K562 (cell line): ENCODE data around the gene CALCOCO2. TPM values are rescaled to one million over a fixed set of nuclear protein-coding genes. Genes with fewer than 3 reads are reported as not detected.

Source experiments
- ATAC-seq: fragments of 200-7000 bp; cut with Tn5 transposase; 3 replicates; pipeline ENCODE4 v1.9.1; 2020; ENCODE audit warnings: moderate library complexity
- BruUV-seq: library from RNA; stranded (reverse); fragments of 400-500 nt; replicated peaks from 2 replicates; lab custom pipeline; 2021; lab: Mats Ljungman, UMichigan
- CTCF ChIA-PET: fragments of 300-600 bp; formaldehyde crosslinking; extraction: SDS; loops from one replicate; lab custom pipeline; 2021; ENCODE audit warnings: low intra/inter-chr PET ratio; lab: Yijun Ruan, JAX
- POLR2A ChIA-PET: fragments of 300-600, 350-650 bp; sonication (Branson Sonifier 250); formaldehyde crosslinking; extraction: SDS; loops from one replicate; lab custom pipeline; 2021; ENCODE audit warnings: antibody characterized with exemption, inconsistent platforms; lab: Yijun Ruan, JAX
- DNase-seq, 4 experiments: peaks; one replicate each; pipeline versions ENCODE4 v3.0.0 to v3.0.0-alpha.2; 2011 to 2018; ENCODE audit warnings: low spot score in 3 of 4, mixed read lengths in 3 of 4; ENCODE audit errors: extremely low read depth in 1 of 4
- FAIRE-seq: peaks from 2 replicates; lab custom pipeline; 2011; peaks lifted over from hg19 to GRCh38; lab: Jason Lieb, UNC
- H2AFZ ChIP-seq: 2 replicates; pipeline ENCODE4 v1.6.0; 2011; ENCODE audit warnings: low read depth, low read length, control low read depth, inconsistent platforms
- H3K27ac ChIP-seq: fragments of 200-600 bp; 3 replicates; pipeline ENCODE4 v1.8.0; 2011; ENCODE audit warnings: low read depth, mild to moderate bottlenecking, control low read depth, inconsistent platforms, low read length, moderate library complexity, mixed read lengths; ENCODE audit errors: extremely low read depth
- H3K27me3 ChIP-seq, 2 experiments: fragments of 300-600 bp in 1 of 2; 2 replicates in 1 of 2; 3 replicates in 1 of 2; pipeline versions ENCODE4 v1.6.0 to v1.8.0; 2011; ENCODE audit warnings: inconsistent platforms in 2 of 2, low read length in 2 of 2, mild to moderate bottlenecking in 1 of 2, mixed read lengths in 1 of 2, moderate library complexity in 1 of 2; ENCODE audit not compliant: control insufficient read depth in 2 of 2, insufficient read depth in 2 of 2
- H3K36me3 ChIP-seq: fragments of 300-600 bp; 3 replicates; pipeline ENCODE4 v1.8.0; 2011; ENCODE audit warnings: mild to moderate bottlenecking, low read length, inconsistent platforms; ENCODE audit not compliant: control insufficient read depth, insufficient read depth
- H3K4me1 ChIP-seq, 2 experiments: fragments of 200-600 bp in 1 of 2; replicated peaks in 1 of 2; 2 replicates in 1 of 2; 3 replicates in 1 of 2; pipeline versions ENCODE4 v1.5.1 to v1.8.0; 2011; ENCODE audit warnings: inconsistent platforms in 2 of 2, low read length in 2 of 2, mild to moderate bottlenecking in 1 of 2, mixed read lengths in 1 of 2, moderate library complexity in 1 of 2; ENCODE audit not compliant: control insufficient read depth in 2 of 2, insufficient read depth in 2 of 2
- H3K4me2 ChIP-seq: 2 replicates; pipeline ENCODE4 v1.6.1; 2011; ENCODE audit warnings: low read length, control low read depth, inconsistent platforms, mixed read lengths; ENCODE audit not compliant: insufficient read depth
- H3K4me3 ChIP-seq: fragments of 200-600 bp; sonication (generic), shearing (Covaris generic); 2 replicates; pipeline ENCODE4 v1.5.1; 2016; ENCODE audit warnings: control low read depth, inconsistent platforms
- H3K79me2 ChIP-seq: fragments of 200-600 bp; 3 replicates; pipeline ENCODE4 v1.8.0; 2011; ENCODE audit warnings: low read length, inconsistent platforms; ENCODE audit not compliant: control insufficient read depth, insufficient read depth
- H3K9ac ChIP-seq, 2 experiments: 2 replicates each; pipeline versions ENCODE4 v1.6.0 to v1.6.1; 2011; ENCODE audit warnings: low read depth in 2 of 2, low read length in 2 of 2, control low read depth in 1 of 2, inconsistent platforms in 1 of 2, mild to moderate bottlenecking in 1 of 2, mixed read lengths in 1 of 2; ENCODE audit not compliant: insufficient read depth in 1 of 2
- H3K9me1 ChIP-seq: one replicate; pipeline ENCODE4 v1.6.0; 2011; ENCODE audit warnings: inconsistent platforms, mild to moderate bottlenecking, low read length, moderate library complexity; ENCODE audit not compliant: control insufficient read depth, insufficient read depth
- H3K9me3 ChIP-seq: replicated peaks from 2 replicates; pipeline ENCODE4 v1.5.1; 2011; ENCODE audit warnings: low read depth, low read length, inconsistent platforms; ENCODE audit not compliant: control insufficient read depth, insufficient read depth
- H4K20me1 ChIP-seq: replicated peaks from 2 replicates; pipeline ENCODE4 v1.6.1; 2011; ENCODE audit warnings: low read length, inconsistent platforms, mixed read lengths; ENCODE audit not compliant: control insufficient read depth, insufficient read depth
- PTBP1 ChIP-seq: fragments of 200-400 bp; formaldehyde crosslinking; IDR thresholded peaks from 2 replicates; pipeline ENCODE4 v1.6.1; 2017; ENCODE audit warnings: low read depth, low read length
- WGBS: fragments of 100-300 bp; shearing (Covaris generic); methylation state at CpG from one replicate; pipeline ENCODE4 v1.1.6; 2016; ENCODE audit warnings: low coverage, mixed read lengths; ENCODE audit not compliant: insufficient coverage; ENCODE audit errors: missing lambda C conversion rate; 5-methylcytosine and 5-hydroxymethylcytosine counted together
- in situ Hi-C: fragments of 300-500 bp; cut with MboI; formaldehyde crosslinking; loops from 4 replicates; pipeline ENCODE4 v1.15.0; 2018; ENCODE audit warnings: inconsistent platforms, mixed read lengths
- intact Hi-C: fragments of 100-400 bp; cut with micrococcal nuclease; formaldehyde crosslinking; loops from 2 replicates; pipeline ENCODE4 v1.14.2; 2022
- polyA plus RNA-seq, 8 experiments: library from polyadenylated mRNA; depleted of rRNA in 4 of 8; stranded (reverse) in 5 of 8; unstranded in 3 of 8; fragments of >200 nt; fragmentation: Nextera tagmentation in 2 of 8; fragmentation: Illumina TruSeq in 1 of 8; extraction: Ambion mirVana in 2 of 8; extraction: Trizol in 1 of 8; gene quantifications; 2 replicates each; pipeline versions ENCODE4 v1.2.1 to v1.2.3, GENCODE V29; 2011 to 2014; ENCODE audit warnings: inconsistent platforms in 1 of 8, missing spikeins in 1 of 8
- total RNA-seq, 7 experiments: library from RNA; depleted of rRNA in 6 of 7; stranded (reverse); fragments of >200 nt in 6 of 7; fragmentation: Illumina TruSeq in 2 of 7; extraction: Trizol in 2 of 7; gene quantifications; 2 replicates each; pipeline versions ENCODE4 v1.2.1 to v1.2.3, GENCODE V29; 2011 to 2021; ENCODE audit warnings: low replicate concordance in 1 of 7
- TF ChIP-seq, protein P1 (sequence below): fragments of 450-650 bp; conservative IDR thresholded peaks from 2 replicates; pipeline ENCODE4 v1.6.1; 2016; ENCODE audit warnings: missing genetic modification characterization, low read depth, mild to moderate bottlenecking, control low read depth, missing compliant biosample characterization
- TF ChIP-seq, protein P2 (sequence below), 3 experiments: IDR thresholded peaks in 2 of 3; conservative IDR thresholded peaks in 1 of 3; 2 replicates each; pipeline ENCODE4 v1.5.1; 2011 to 2012; ENCODE audit warnings: low read length in 3 of 3, mild to moderate bottlenecking in 3 of 3, control low read depth in 2 of 3, improper control_type of control experiment in 1 of 3, inconsistent platforms in 1 of 3, low read depth in 1 of 3, mixed read lengths in 1 of 3, moderate library complexity in 1 of 3; ENCODE audit not compliant: insufficient read depth in 2 of 3

The CALCOCO2 gene
- total and polyA plus RNA-seq, 9 of the 15 experiments (the other 6 are each of a cell fraction or from before 2014, with no cell fraction given), result 24.1 to 87.3 (median 67.5) TPM

DNA sequence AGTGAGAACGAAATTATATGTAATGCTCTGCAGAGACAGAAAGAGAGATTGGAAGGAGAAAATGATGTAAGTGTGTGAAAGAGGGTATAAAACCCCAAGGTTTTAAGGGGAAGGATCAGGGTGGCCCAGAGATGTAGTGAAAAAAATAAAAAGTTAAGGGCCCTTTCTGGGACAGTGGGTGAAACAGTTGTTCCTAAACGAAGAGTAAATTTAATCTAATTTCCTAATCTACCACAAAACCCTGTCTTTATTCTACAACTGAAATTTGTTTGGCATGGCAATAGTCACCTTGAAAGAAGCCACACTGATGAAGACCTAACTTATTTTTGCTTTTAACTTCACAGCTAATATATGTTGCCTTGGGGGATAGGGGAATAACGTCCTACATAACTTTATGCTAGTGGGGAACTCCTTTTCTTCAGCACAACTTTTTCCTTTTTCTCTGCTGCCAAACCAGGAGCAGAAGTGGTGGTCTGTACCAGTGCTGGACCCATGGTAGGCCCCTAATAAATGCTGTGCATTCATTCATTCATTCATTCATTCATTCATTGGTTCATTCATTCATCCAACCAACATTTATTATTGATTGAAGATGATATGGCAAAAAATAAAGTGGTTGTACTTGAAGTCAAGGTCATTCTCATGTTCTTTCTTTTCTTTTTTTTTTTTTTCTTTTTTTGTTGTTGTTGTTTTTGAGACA is 25.4 kb downstream of the CALCOCO2 start (continued):
- TF ChIP-seq, protein P1, sequence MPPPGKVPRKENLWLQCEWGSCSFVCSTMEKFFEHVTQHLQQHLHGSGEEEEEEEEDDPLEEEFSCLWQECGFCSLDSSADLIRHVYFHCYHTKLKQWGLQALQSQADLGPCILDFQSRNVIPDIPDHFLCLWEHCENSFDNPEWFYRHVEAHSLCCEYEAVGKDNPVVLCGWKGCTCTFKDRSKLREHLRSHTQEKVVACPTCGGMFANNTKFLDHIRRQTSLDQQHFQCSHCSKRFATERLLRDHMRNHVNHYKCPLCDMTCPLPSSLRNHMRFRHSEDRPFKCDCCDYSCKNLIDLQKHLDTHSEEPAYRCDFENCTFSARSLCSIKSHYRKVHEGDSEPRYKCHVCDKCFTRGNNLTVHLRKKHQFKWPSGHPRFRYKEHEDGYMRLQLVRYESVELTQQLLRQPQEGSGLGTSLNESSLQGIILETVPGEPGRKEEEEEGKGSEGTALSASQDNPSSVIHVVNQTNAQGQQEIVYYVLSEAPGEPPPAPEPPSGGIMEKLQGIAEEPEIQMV, result no peak

DNA sequence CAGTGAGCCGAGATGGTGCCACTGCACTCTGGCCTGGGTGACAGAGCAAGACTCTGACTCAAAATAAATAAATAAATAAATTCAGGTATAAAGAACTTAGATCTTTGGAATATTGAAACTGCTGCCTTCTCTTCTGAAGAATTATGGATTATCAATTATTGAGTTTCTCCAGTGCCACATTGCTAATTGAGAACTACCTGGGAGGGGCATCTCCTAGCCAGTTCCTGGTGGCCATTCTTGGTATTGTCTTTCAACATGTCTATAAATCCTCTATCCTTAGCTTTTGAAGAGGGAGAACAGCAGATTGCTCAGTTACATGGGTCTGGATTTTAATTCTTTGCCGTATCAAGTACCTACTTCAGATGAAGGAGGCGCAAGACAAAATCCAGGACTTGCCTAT is 29.2 kb downstream of the CALCOCO2 start:
- WGBS, result 98% methylated on average over 3 of the region's 3 CpGs
- no peak overlapping the region for H3K9ac ChIP-seq
- no peak overlapping the region for H3K4me3 ChIP-seq
- in situ Hi-C loops (no loop called here), intact Hi-C loops (no loop called here)
- peaks cover 40% of the 10 kb centered on the region; the same call in 2 of the 3 replicates for H3K36me3 ChIP-seq
- POLR2A ChIA-PET, result interaction anchor here (0.6 to 2.2 kb wide), 4 partner anchors 11 to 150 kb away, joined by 3 to 6 read pairs (median 4); no protein-coding TSS in a partner anchor
- FAIRE-seq (peak; percentile 11), ATAC-seq (peak; percentile 54; the same call in 1 of the 3 replicates), DNase-seq (no peak)
- CTCF ChIA-PET, result no interaction called here
- no peaks in the 10 kb centered on the region for H3K9me1 ChIP-seq
- peaks cover 0 to 2% of the 10 kb centered on the region in 2 experiments; a peak in 1 of 5 replicates for H3K4me1 ChIP-seq
- H3K27ac ChIP-seq, result no peak overlapping the region
- H3K27me3 ChIP-seq, result no peaks in the 10 kb centered on the region
- H4K20me1 ChIP-seq, result no peaks in the 10 kb centered on the region
- no peaks in the 10 kb centered on the region for H3K79me2 ChIP-seq
- H3K4me2 ChIP-seq, result no peak overlapping the region
- H2AFZ ChIP-seq, result no peak overlapping the region
- TF ChIP-seq PTBP1, result no peak
- TF ChIP-seq, protein P2, sequence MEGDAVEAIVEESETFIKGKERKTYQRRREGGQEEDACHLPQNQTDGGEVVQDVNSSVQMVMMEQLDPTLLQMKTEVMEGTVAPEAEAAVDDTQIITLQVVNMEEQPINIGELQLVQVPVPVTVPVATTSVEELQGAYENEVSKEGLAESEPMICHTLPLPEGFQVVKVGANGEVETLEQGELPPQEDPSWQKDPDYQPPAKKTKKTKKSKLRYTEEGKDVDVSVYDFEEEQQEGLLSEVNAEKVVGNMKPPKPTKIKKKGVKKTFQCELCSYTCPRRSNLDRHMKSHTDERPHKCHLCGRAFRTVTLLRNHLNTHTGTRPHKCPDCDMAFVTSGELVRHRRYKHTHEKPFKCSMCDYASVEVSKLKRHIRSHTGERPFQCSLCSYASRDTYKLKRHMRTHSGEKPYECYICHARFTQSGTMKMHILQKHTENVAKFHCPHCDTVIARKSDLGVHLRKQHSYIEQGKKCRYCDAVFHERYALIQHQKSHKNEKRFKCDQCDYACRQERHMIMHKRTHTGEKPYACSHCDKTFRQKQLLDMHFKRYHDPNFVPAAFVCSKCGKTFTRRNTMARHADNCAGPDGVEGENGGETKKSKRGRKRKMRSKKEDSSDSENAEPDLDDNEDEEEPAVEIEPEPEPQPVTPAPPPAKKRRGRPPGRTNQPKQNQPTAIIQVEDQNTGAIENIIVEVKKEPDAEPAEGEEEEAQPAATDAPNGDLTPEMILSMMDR (IDR thresholded peaks at IDR 0.05 in 2 of 3, conservative IDR thresholded peaks at IDR 0.05 in 1 of 3; ENCODE audit: insufficient read depth in 2 of 3, low read depth in 1 of 3, low read length in 3 of 3), result 0 out of 6 replicates have a peak, but pooled peaks of 2 of the 3 experiments have one; percentile 5 to 23
- no TSS peak for BruUV-seq
- H3K9me3 ChIP-seq, result no peaks in the 10 kb centered on the region
